Measurements from ENCODE around the gene HMGB4. TPM values are rescaled to one million over a fixed set of nuclear protein-coding genes. Genes with fewer than 3 reads are reported as not detected.

Gene HMGB4
- total and polyA plus RNA-seq, 2 of the 4 experiments (the other 2 are of a cell fraction) = not detected

DNA sequence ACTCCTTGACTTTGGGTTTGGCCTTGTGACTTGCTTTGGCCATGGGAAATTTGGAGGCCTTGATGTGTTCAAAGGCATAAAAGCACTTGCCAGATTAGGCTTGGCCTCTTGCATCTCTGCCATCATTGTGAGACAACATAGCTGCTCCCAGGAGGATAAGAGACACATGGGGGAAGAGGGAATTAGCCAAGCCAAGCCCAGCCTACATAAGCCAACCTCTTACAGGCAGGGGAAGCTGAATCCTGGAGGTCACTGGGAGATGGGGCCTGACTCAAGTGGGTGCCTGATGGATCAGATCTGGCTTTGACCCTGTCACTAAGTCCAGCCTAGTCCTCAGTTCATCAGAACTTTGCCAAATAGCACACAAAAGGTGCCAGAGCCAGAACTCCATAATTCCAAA lies 37.6 kb upstream of the HMGB4 start:
- TF ChIP-seq CEBPB (IDR thresholded peaks at IDR 0.05; ENCODE audit: low read depth, low read length) = no peak
- no peak for TF ChIP-seq BHLHE40 (IDR thresholded peaks at IDR 0.05; ENCODE audit: low read depth, low read length)
- TF ChIP-seq RAD21 (IDR thresholded peaks at IDR 0.05; ENCODE audit: low read length) = no peak
- TF ChIP-seq, protein P1, sequence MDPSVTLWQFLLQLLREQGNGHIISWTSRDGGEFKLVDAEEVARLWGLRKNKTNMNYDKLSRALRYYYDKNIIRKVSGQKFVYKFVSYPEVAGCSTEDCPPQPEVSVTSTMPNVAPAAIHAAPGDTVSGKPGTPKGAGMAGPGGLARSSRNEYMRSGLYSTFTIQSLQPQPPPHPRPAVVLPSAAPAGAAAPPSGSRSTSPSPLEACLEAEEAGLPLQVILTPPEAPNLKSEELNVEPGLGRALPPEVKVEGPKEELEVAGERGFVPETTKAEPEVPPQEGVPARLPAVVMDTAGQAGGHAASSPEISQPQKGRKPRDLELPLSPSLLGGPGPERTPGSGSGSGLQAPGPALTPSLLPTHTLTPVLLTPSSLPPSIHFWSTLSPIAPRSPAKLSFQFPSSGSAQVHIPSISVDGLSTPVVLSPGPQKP (IDR thresholded peaks at IDR 0.05; ENCODE audit: borderline replicate concordance, low read depth, low read length) = no peak
- no peak for TF ChIP-seq MAZ (IDR thresholded peaks at IDR 0.05; ENCODE audit: borderline replicate concordance, low read depth, low read length)
- no peak for TF ChIP-seq MXI1 (IDR thresholded peaks at IDR 0.05; ENCODE audit: borderline replicate concordance, low read depth, low read length)
- no peak for TF ChIP-seq MAFK (IDR thresholded peaks at IDR 0.05; ENCODE audit: low read depth, low read length)
- no peak for TF ChIP-seq RFX5 (IDR thresholded peaks at IDR 0.05; ENCODE audit: low read depth, low read length)
- TF ChIP-seq, protein P2, sequence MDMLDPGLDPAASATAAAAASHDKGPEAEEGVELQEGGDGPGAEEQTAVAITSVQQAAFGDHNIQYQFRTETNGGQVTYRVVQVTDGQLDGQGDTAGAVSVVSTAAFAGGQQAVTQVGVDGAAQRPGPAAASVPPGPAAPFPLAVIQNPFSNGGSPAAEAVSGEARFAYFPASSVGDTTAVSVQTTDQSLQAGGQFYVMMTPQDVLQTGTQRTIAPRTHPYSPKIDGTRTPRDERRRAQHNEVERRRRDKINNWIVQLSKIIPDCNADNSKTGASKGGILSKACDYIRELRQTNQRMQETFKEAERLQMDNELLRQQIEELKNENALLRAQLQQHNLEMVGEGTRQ (IDR thresholded peaks at IDR 0.05; ENCODE audit: low read depth, low read length) = no peak
- TF ChIP-seq RCOR1 (IDR thresholded peaks at IDR 0.05; ENCODE audit: insufficient replicate concordance, low read length) = no peak
- TF ChIP-seq, protein P3, sequence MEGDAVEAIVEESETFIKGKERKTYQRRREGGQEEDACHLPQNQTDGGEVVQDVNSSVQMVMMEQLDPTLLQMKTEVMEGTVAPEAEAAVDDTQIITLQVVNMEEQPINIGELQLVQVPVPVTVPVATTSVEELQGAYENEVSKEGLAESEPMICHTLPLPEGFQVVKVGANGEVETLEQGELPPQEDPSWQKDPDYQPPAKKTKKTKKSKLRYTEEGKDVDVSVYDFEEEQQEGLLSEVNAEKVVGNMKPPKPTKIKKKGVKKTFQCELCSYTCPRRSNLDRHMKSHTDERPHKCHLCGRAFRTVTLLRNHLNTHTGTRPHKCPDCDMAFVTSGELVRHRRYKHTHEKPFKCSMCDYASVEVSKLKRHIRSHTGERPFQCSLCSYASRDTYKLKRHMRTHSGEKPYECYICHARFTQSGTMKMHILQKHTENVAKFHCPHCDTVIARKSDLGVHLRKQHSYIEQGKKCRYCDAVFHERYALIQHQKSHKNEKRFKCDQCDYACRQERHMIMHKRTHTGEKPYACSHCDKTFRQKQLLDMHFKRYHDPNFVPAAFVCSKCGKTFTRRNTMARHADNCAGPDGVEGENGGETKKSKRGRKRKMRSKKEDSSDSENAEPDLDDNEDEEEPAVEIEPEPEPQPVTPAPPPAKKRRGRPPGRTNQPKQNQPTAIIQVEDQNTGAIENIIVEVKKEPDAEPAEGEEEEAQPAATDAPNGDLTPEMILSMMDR (conservative IDR thresholded peaks at IDR 0.05; ENCODE audit: low read depth, low read length) = no peak
- no peak for TF ChIP-seq CHD1 (IDR thresholded peaks at IDR 0.05; ENCODE audit: low read depth, low read length)
- no peaks in the 10 kb centered on the region for H3K36me3 ChIP-seq (ENCODE audit: control insufficient read depth, insufficient read depth, low read length)
- no peak overlapping the region for H3K9ac ChIP-seq (ENCODE audit: low read depth, low read length)
- in situ Hi-C loops (cut with MboI; ENCODE audit: low sequenced_read_pairs) (no loop called here), intact Hi-C loops (cut with micrococcal nuclease) (no loop called here), dilution Hi-C loops (cut with HindIII; ENCODE audit: low sequenced_read_pairs, unreplicated experiment) (no loop called here)
- DNase-seq (no peak), ATAC-seq (ENCODE audit: low read depth) (no peak)
- H2BK120ac ChIP-seq (ENCODE audit: low read depth, low read length) = no peak overlapping the region
- no peak overlapping the region for H3K23ac ChIP-seq (ENCODE audit: low read depth, low read length)
- no peaks in the 10 kb centered on the region for H3K4me1 ChIP-seq (ENCODE audit: control insufficient read depth, insufficient read depth, low read length)
- H3K79me1 ChIP-seq (ENCODE audit: low read depth in 1 of 2, low read length in 2 of 2) = no peaks in the 10 kb centered on the region
- no peaks in the 10 kb centered on the region for H3K9me1 ChIP-seq (ENCODE audit: insufficient read depth, low read length)
- no peak overlapping the region for H2AK5ac ChIP-seq (ENCODE audit: low read depth, low read length)
- H3K9me3 ChIP-seq (ENCODE audit: control insufficient read depth, insufficient read depth, low read length) = peaks cover 40% of the 10 kb centered on the region
- no peak overlapping the region for H3K4ac ChIP-seq (ENCODE audit: low read depth, low read length)
- H3K14ac ChIP-seq (replicated peaks; ENCODE audit: low read depth, low read length) = no peak overlapping the region
- no peak overlapping the region for H2AK9ac ChIP-seq (replicated peaks; ENCODE audit: low read depth, low read length, poor library complexity)
- no peak overlapping the region for H4K8ac ChIP-seq (ENCODE audit: low read depth in 2 of 2, low read length in 2 of 2)
- no peak overlapping the region for H3K18ac ChIP-seq (ENCODE audit: low read depth, low read length)
- H4K20me1 ChIP-seq (ENCODE audit: insufficient read depth, low read length) = no peaks in the 10 kb centered on the region
- no peak overlapping the region for H2BK20ac ChIP-seq (ENCODE audit: low read depth, low read length)
- POLR2A ChIA-PET (ENCODE audit: unreplicated experiment) = no interaction called here
- no peak overlapping the region for H3K4me2 ChIP-seq (ENCODE audit: low read depth, low read length)
- H2BK5ac ChIP-seq (ENCODE audit: low read depth, low read length, poor library complexity, severe bottlenecking) = no peak overlapping the region
- no peak overlapping the region for H3K27ac ChIP-seq (ENCODE audit: insufficient read depth, low read length)
- no peak overlapping the region for H2BK15ac ChIP-seq (ENCODE audit: low read depth, low read length)
- H2AFZ ChIP-seq (replicated peaks; ENCODE audit: low read length, poor library complexity) = no peak overlapping the region
- H4K91ac ChIP-seq (ENCODE audit: insufficient read depth, low read depth, low read length) = no peak overlapping the region
- no peaks in the 10 kb centered on the region for H3K27me3 ChIP-seq (ENCODE audit: control insufficient read depth, insufficient read depth, low read length)
- H4K5ac ChIP-seq (ENCODE audit: low read depth, low read length) = no peak overlapping the region
- CTCF ChIA-PET = no interaction called here
- no peak overlapping the region for H3K56ac ChIP-seq (ENCODE audit: extremely low read depth, insufficient read depth, low read length)
- no TSS peak for BruUV-seq (replicated peaks)
- no peak overlapping the region for H3K4me3 ChIP-seq (ENCODE audit: insufficient read depth, low read depth, low read length)
